MM.1S (cell line): ENCODE data around the gene PAQR9.

Experiments
- EZH2 ChIP-seq: fragments of 300-600 bp; sonication (generic); optimal IDR thresholded peaks from 2 replicates; pipeline ENCODE3; 2017; ENCODE audit warnings: low read depth, mild to moderate bottlenecking, antibody characterized with exemption, low read length, mixed read lengths
- EZH2phosphoT487 ChIP-seq: fragments of 300-600 bp; sonication (generic); IDR thresholded peaks from 2 replicates; pipeline ENCODE4 v1.6.1; 2018; ENCODE audit warnings: antibody characterized with exemption, low read length
- TF ChIP-seq, protein P1 (sequence below): fragments of 300-600 bp; sonication (generic); IDR thresholded peaks from 2 replicates; pipeline ENCODE4 v1.5.1; 2016; ENCODE audit warnings: antibody characterized with exemption, low read length, mixed read lengths

DNA sequence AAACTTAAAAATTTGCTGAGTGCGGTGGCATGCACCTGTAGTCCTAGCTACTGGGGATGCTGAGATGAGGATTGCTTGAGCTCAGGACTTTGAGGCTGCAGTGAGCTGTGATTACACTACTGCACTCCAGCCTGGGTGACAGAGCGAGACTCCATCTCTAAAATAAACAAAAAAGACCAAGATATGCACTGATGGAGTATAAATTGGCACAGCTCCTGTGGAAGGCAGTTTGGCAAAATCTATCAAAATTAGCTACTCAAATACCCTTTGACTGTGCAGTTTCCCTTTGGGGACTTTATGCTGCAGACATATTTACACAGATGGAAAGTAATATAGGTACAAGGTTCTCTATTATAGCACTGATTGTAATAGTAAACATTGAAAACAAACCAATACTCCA is 19.8 kb upstream of the PAQR9 start:
- TF ChIP-seq, protein P1, sequence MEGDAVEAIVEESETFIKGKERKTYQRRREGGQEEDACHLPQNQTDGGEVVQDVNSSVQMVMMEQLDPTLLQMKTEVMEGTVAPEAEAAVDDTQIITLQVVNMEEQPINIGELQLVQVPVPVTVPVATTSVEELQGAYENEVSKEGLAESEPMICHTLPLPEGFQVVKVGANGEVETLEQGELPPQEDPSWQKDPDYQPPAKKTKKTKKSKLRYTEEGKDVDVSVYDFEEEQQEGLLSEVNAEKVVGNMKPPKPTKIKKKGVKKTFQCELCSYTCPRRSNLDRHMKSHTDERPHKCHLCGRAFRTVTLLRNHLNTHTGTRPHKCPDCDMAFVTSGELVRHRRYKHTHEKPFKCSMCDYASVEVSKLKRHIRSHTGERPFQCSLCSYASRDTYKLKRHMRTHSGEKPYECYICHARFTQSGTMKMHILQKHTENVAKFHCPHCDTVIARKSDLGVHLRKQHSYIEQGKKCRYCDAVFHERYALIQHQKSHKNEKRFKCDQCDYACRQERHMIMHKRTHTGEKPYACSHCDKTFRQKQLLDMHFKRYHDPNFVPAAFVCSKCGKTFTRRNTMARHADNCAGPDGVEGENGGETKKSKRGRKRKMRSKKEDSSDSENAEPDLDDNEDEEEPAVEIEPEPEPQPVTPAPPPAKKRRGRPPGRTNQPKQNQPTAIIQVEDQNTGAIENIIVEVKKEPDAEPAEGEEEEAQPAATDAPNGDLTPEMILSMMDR = no peak
- TF ChIP-seq EZH2phosphoT487 = no peak
- no peak for TF ChIP-seq EZH2
